CMK (cell line): Measurements from ENCODE around the gene TTC31.

Experiments
- DNase-seq: peaks from one replicate; pipeline ENCODE4 v3.0.0-alpha.2; 2010; ENCODE audit warnings: low read depth

The TTC31 gene

GRCh38 chr2:74505448-74506246, 22.8 kb downstream of the TTC31 start:
- DNase-seq: no peak

GRCh38 chr2:74507145-74507925, 24.5 kb downstream of the TTC31 start, which contains the start of gene PCGF1:
TSS of gene PCGF1 (minus strand) at chr2:74507695. CDS start at chr2:74507668, 27 bp downstream.
- DNase-seq: peak; percentile 96

GRCh38 chr2:74507926-74508520, 25.1 kb downstream of the TTC31 start:
- DNase-seq: no peak

GRCh38 chr2:74510272-74510671, 27.4 kb downstream of the TTC31 start:
- no peak for DNase-seq

- DNase-seq: no peak
Measured at GRCh38 chr2:74511104-74511989, 28.5 kb downstream of the TTC31 start.

GRCh38 chr2:74512744-74513604, 30.1 kb downstream of the TTC31 start:
- DNase-seq: no peak

GRCh38 chr2:74513605-74514367, 30.9 kb downstream of the TTC31 start:
- no peak for DNase-seq

- DNase-seq: no peak
Measured at GRCh38 chr2:74514368-74515270, 31.7 kb downstream of the TTC31 start, which contains the start of gene TLX2. TSS of gene TLX2 (plus strand) at chr2:74514450. CDS start at chr2:74514807, 357 bp downstream.

GRCh38 chr2:74515271-74515980, 32.5 kb downstream of the TTC31 start:
- no peak for DNase-seq

GRCh38 chr2:74515981-74516633, 33.2 kb downstream of the TTC31 start:
- no peak for DNase-seq

- DNase-seq: no peak
Measured at GRCh38 chr2:74516650-74517049, 33.8 kb downstream of the TTC31 start.

GRCh38 chr2:74522516-74522915, 39.6 kb downstream of the TTC31 start:
- no peak for DNase-seq

GRCh38 chr2:74524005-74524404, 41.1 kb downstream of the TTC31 start:
- DNase-seq: no peak

- no peak for DNase-seq
Measured at GRCh38 chr2:74524955-74525716, 42.3 kb downstream of the TTC31 start.

- DNase-seq: no peak
Measured at GRCh38 chr2:74525717-74526648, 43.1 kb downstream of the TTC31 start, which contains the start of gene DQX1. TSS of gene DQX1 (minus strand) at chr2:74526231. CDS start at chr2:74525729, 502 bp downstream.
